HepG2 (cell line): ENCODE measurements around the gene CTAG1A.

Experiments
- CHD2 ChIP-seq: IDR thresholded peaks from 2 replicates; pipeline ENCODE4 v1.6.1; 2011; ENCODE audit warnings: low read depth, low read length, improper control_type of control experiment
- FOXP1 ChIP-seq, 2 experiments: fragments of 450-650 bp in 1 of 2; IDR thresholded peaks; 2 replicates each; pipeline ENCODE4 v1.6.1; 2017 to 2018; ENCODE audit warnings: antibody characterized with exemption in 1 of 2
- PHF20 ChIP-seq: sonication (generic); formaldehyde crosslinking; IDR thresholded peaks from 2 replicates; pipeline ENCODE4 v1.5.0; 2020; ENCODE audit warnings: mild to moderate bottlenecking, missing genetic modification reagents
- POLR2A ChIP-seq, 2 experiments: IDR thresholded peaks; 2 replicates each; pipeline ENCODE4 v1.6.1; 2011; ENCODE audit warnings: low read depth in 2 of 2, low read length in 2 of 2, mild to moderate bottlenecking in 1 of 2, moderate library complexity in 1 of 2; ENCODE audit not compliant: insufficient read depth in 1 of 2
- RAD21 ChIP-seq: fragments of 450-650 bp; formaldehyde crosslinking; IDR thresholded peaks from 2 replicates; pipeline ENCODE4 v1.5.0; 2020; ENCODE audit warnings: mild to moderate bottlenecking
- STAT5B ChIP-seq: sonication (generic); formaldehyde crosslinking; IDR thresholded peaks from 2 replicates; pipeline ENCODE4 v1.4.0; 2020; ENCODE audit warnings: missing genetic modification reagents
- TAF1 ChIP-seq: sonication (generic); formaldehyde crosslinking; IDR thresholded peaks from 2 replicates; pipeline ENCODE4 v1.4.0; 2020; ENCODE audit warnings: missing genetic modification reagents
- ZHX1 ChIP-seq: sonication (generic); formaldehyde crosslinking; IDR thresholded peaks from 2 replicates; pipeline ENCODE4 v1.8.1; 2022; ENCODE audit warnings: low read depth, mild to moderate bottlenecking, missing genetic modification reagents
- ZNF589 ChIP-seq: sonication (generic); formaldehyde crosslinking; conservative IDR thresholded peaks from 2 replicates; pipeline ENCODE4 v1.8.0; 2022; ENCODE audit warnings: mild to moderate bottlenecking, moderate library complexity, missing genetic modification reagents
- TF ChIP-seq, protein P1 (sequence below): sonication (generic); formaldehyde crosslinking; IDR thresholded peaks from 2 replicates; pipeline ENCODE4 v1.8.1; 2022; ENCODE audit warnings: mild to moderate bottlenecking, missing genetic modification reagents
- TF ChIP-seq, protein P2 (sequence below): fragments of 450-650 bp; IDR thresholded peaks from 2 replicates; pipeline ENCODE4 v1.6.1; 2017; ENCODE audit warnings: mild to moderate bottlenecking
- TF ChIP-seq, protein P3 (sequence below): sonication (generic); formaldehyde crosslinking; conservative IDR thresholded peaks from 2 replicates; pipeline ENCODE4 v1.8.0; 2022; ENCODE audit warnings: missing genetic modification reagents

DNA sequence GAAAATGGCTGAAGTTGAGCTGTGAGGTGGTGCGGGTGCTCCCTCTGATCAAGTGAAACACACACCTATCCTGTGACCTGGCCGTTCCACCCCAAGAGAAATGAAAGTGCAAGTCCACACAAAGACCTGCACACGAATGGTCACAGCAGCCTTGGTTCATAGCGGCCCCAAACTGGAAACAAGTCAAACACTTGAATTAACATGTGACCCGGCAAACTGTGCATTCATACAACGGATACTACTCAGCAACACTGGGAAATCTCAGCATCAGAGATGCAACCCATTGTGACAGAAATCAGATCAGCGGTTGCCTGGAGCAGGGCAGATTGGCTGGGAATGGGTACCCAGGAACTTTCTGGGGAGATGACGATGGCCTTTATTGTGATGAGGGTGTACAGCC, 45.9 kb upstream of the CTAG1A start:
- TF ChIP-seq, protein P1, sequence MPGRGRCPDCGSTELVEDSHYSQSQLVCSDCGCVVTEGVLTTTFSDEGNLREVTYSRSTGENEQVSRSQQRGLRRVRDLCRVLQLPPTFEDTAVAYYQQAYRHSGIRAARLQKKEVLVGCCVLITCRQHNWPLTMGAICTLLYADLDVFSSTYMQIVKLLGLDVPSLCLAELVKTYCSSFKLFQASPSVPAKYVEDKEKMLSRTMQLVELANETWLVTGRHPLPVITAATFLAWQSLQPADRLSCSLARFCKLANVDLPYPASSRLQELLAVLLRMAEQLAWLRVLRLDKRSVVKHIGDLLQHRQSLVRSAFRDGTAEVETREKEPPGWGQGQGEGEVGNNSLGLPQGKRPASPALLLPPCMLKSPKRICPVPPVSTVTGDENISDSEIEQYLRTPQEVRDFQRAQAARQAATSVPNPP (CRISPR knock-in tag) = no peak
- TF ChIP-seq POLR2A (IDR thresholded peaks at IDR 0.05; ENCODE audit: insufficient read depth in 1 of 2, low read depth in 2 of 2, low read length in 2 of 2) (no peak), PHF20 (CRISPR knock-in tag) (no peak), ZNF589 (no peak), RAD21 (CRISPR knock-in tag) (no peak), FOXP1 (IDR thresholded peaks at IDR 0.05) (no peak), FOXP1 (CRISPR knock-in tag; IDR thresholded peaks at IDR 0.05) (no peak), CHD2 (no peak), STAT5B (CRISPR knock-in tag) (no peak), ZHX1 (CRISPR knock-in tag) (no peak), TAF1 (CRISPR knock-in tag) (no peak)
- TF ChIP-seq, protein P2, sequence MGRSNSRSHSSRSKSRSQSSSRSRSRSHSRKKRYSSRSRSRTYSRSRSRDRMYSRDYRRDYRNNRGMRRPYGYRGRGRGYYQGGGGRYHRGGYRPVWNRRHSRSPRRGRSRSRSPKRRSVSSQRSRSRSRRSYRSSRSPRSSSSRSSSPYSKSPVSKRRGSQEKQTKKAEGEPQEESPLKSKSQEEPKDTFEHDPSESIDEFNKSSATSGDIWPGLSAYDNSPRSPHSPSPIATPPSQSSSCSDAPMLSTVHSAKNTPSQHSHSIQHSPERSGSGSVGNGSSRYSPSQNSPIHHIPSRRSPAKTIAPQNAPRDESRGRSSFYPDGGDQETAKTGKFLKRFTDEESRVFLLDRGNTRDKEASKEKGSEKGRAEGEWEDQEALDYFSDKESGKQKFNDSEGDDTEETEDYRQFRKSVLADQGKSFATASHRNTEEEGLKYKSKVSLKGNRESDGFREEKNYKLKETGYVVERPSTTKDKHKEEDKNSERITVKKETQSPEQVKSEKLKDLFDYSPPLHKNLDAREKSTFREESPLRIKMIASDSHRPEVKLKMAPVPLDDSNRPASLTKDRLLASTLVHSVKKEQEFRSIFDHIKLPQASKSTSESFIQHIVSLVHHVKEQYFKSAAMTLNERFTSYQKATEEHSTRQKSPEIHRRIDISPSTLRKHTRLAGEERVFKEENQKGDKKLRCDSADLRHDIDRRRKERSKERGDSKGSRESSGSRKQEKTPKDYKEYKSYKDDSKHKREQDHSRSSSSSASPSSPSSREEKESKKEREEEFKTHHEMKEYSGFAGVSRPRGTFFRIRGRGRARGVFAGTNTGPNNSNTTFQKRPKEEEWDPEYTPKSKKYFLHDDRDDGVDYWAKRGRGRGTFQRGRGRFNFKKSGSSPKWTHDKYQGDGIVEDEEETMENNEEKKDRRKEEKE = no peak
- TF ChIP-seq, protein P3, sequence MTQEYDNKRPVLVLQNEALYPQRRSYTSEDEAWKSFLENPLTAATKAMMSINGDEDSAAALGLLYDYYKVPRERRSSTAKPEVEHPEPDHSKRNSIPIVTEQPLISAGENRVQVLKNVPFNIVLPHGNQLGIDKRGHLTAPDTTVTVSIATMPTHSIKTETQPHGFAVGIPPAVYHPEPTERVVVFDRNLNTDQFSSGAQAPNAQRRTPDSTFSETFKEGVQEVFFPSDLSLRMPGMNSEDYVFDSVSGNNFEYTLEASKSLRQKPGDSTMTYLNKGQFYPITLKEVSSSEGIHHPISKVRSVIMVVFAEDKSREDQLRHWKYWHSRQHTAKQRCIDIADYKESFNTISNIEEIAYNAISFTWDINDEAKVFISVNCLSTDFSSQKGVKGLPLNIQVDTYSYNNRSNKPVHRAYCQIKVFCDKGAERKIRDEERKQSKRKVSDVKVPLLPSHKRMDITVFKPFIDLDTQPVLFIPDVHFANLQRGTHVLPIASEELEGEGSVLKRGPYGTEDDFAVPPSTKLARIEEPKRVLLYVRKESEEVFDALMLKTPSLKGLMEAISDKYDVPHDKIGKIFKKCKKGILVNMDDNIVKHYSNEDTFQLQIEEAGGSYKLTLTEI (CRISPR knock-in tag) = no peak
